HG03565 (cell line): ENCODE data around the gene GRM6.

Source experiments
- ATAC-seq: cut with Tn5 transposase; IDR thresholded peaks from one replicate; pipeline ENCODE4 v1.9.1; 2021; ENCODE audit warnings: mild to moderate bottlenecking, moderate library complexity; ENCODE audit not compliant: unreplicated experiment

GRM6 gene

GRCh38 chr5:178994580-178995340, at the start of gene GRM6:
GRM6 (minus strand) TSS chr5:178995320; CDS start chr5:178994944, 376 bp downstream.
- no peak for ATAC-seq

GRCh38 chr5:179044765-179045164, 49.6 kb upstream of the GRM6 start:
- no peak for ATAC-seq

GRCh38 chr5:179033004-179033580, 38.0 kb upstream of the GRM6 start:
- ATAC-seq, result no peak

GRCh38 chr5:179023528-179024189, 28.5 kb upstream of the GRM6 start, which contains the start of gene ZNF879:
ZNF879 (plus strand) TSS chr5:179023804; CDS start chr5:179025005, 1,201 bp downstream.
- ATAC-seq, result peak; percentile 84

- no peak for ATAC-seq
Observed at GRCh38 chr5:179008667-179009066, 13.5 kb upstream of the GRM6 start.

GRCh38 chr5:179006564-179006963, 11.4 kb upstream of the GRM6 start:
- no peak for ATAC-seq

GRCh38 chr5:178998441-178998840, 3.3 kb upstream of the GRM6 start:
- ATAC-seq, result no peak

GRCh38 chr5:178997191-178997590, 2.1 kb upstream of the GRM6 start:
- no peak for ATAC-seq

- ATAC-seq, result no peak
Observed at GRCh38 chr5:178996156-178996555, 1.0 kb upstream of the GRM6 start.

GRCh38 chr5:178995341-178995690, 196 bp upstream of the GRM6 start:
- ATAC-seq, result no peak

- no peak for ATAC-seq
Observed at GRCh38 chr5:178993955-178994579, 1.1 kb downstream of the GRM6 start.

- no peak for ATAC-seq
Observed at GRCh38 chr5:178993236-178993765, 1.8 kb downstream of the GRM6 start.

- no peak for ATAC-seq
Observed at GRCh38 chr5:178992291-178992895, 2.7 kb downstream of the GRM6 start.

GRCh38 chr5:178991190-178992145, 3.7 kb downstream of the GRM6 start:
- ATAC-seq, result no peak

GRCh38 chr5:178990491-178990890, 4.6 kb downstream of the GRM6 start:
- ATAC-seq, result no peak

GRCh38 chr5:178989311-178989710, 5.8 kb downstream of the GRM6 start:
- no peak for ATAC-seq

- no peak for ATAC-seq
Observed at GRCh38 chr5:178988436-178989220, 6.5 kb downstream of the GRM6 start.

- no peak for ATAC-seq
Observed at GRCh38 chr5:178986326-178986960, 8.7 kb downstream of the GRM6 start.
